GM21360 (cell line): Measurements from ENCODE around the gene SERPINB12.
A peak's percentile ranks its signal among the peaks of the same experiment; 100 is the strongest.

ENCODE experiments used
- ATAC-seq: cut with Tn5 transposase; IDR thresholded peaks from one replicate; pipeline ENCODE4 v1.9.1; 2021; ENCODE audit warnings: mild to moderate bottlenecking, moderate library complexity; ENCODE audit not compliant: unreplicated experiment

SERPINB12 gene

GRCh38 chr18:63596964-63597363, 54.8 kb downstream of the SERPINB12 start:
- ATAC-seq = no peak

- ATAC-seq = no peak
Observed at GRCh38 chr18:63603355-63603754, 61.2 kb downstream of the SERPINB12 start.

GRCh38 chr18:63603772-63604171, 61.6 kb downstream of the SERPINB12 start:
- peak; percentile 98 for ATAC-seq

GRCh38 chr18:63604791-63605567, 62.8 kb downstream of the SERPINB12 start:
- no peak for ATAC-seq

- no peak for ATAC-seq
Observed at GRCh38 chr18:63606526-63606925, 64.4 kb downstream of the SERPINB12 start.

GRCh38 chr18:63613420-63613819, 71.3 kb downstream of the SERPINB12 start:
- no peak for ATAC-seq

GRCh38 chr18:63617049-63617914, 75.1 kb downstream of the SERPINB12 start:
- ATAC-seq = peak; percentile 71

- ATAC-seq = no peak
Observed at GRCh38 chr18:63617915-63618234, 75.7 kb downstream of the SERPINB12 start.
